ENCODE data around the gene KLB.

The KLB gene

DNA sequence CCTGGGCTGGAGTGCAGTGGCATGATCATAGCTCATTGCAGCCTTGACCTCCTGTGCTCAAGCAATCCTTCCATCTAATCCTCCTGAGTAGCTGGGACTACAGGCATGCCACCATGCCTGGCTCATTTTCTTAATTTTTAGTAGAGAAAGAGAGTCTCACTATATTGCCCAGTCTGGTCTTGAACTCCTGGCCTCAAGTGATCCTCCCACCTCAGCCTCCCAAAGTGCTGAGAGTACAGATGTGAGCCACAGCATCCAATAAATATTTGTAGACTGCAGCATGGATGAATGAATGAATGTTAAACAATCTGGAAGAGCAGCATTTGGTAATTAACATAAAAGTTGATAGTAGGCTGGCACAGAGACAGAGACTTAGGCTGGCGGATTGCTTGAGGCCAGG, 20.0 kb downstream of the KLB start:
- Histone ChIP-seq H3K4me1 (ENCODE audit: insufficient read depth, insufficient read length) (no peaks in the 10 kb centered on the region), H3K36me3 (ENCODE audit: insufficient read depth, insufficient read length, low read length) (no peaks in the 10 kb centered on the region), H3K4me3 (ENCODE audit: insufficient read length, low read depth) (no peak overlapping the region), H3K27me3 (ENCODE audit: insufficient read depth, insufficient read length) (no peaks in the 10 kb centered on the region), H3K9me3 (ENCODE audit: insufficient read depth, low read length) (no peaks in the 10 kb centered on the region), H3K9ac (ENCODE audit: insufficient read length, low read depth) (no peak overlapping the region)
- DNase-seq (ENCODE audit: low read depth, low spot score) = no peak
- TF ChIP-seq YY1 (IDR thresholded peaks at IDR 0.05; ENCODE audit: insufficient read depth, insufficient read length) = no peak
- no peak for TF ChIP-seq ZNF274 (IDR thresholded peaks at IDR 0.05; ENCODE audit: low read depth, low read length)

DNA sequence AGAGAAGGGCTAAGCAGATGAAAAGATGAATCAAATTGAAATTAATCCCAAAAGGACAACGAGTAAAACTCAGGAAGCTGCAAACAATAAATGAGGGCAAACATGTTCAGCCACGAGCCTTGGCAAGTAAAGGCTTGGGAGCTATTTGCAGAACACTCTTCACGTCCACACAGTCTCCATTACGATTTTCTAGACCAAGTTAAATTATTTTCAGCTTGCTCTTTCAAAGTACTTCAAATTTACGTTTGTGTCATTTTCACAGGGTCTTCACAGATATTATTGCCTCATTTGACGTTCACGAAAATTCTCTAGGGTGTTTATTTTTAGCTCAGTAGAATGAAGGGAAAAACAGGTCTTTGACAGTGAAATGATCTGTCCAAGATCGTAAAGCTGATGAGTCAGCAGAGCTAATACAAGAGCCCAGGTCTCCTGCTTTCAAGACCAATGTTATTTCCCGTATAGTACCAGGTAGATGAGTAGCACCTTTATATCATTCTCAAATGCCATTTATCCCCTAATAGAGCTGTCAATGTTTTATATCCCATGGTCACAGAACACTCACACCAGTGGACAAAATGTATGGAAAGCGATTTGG, 20.9 kb downstream of the KLB start:
- TF ChIP-seq SUZ12 (IDR thresholded peaks at IDR 0.05; ENCODE audit: extremely low read depth, insufficient read depth, insufficient read length) = no peak
- TF ChIP-seq YY1 (IDR thresholded peaks at IDR 0.05; ENCODE audit: insufficient read depth, insufficient read length) = no peak
- TF ChIP-seq ZNF274 (IDR thresholded peaks at IDR 0.05; ENCODE audit: low read depth, low read length) = no peak
- no peak for DNase-seq (ENCODE audit: low read depth, low spot score)
- Histone ChIP-seq H3K4me3 (ENCODE audit: insufficient read length, low read depth) (no peak overlapping the region), H3K36me3 (ENCODE audit: insufficient read depth, insufficient read length, low read length) (no peaks in the 10 kb centered on the region), H3K9ac (ENCODE audit: insufficient read length, low read depth) (no peak overlapping the region), H3K27me3 (ENCODE audit: insufficient read depth, insufficient read length) (no peaks in the 10 kb centered on the region), H3K4me1 (ENCODE audit: insufficient read depth, insufficient read length) (no peaks in the 10 kb centered on the region), H3K9me3 (ENCODE audit: insufficient read depth, low read length) (no peaks in the 10 kb centered on the region)

DNA sequence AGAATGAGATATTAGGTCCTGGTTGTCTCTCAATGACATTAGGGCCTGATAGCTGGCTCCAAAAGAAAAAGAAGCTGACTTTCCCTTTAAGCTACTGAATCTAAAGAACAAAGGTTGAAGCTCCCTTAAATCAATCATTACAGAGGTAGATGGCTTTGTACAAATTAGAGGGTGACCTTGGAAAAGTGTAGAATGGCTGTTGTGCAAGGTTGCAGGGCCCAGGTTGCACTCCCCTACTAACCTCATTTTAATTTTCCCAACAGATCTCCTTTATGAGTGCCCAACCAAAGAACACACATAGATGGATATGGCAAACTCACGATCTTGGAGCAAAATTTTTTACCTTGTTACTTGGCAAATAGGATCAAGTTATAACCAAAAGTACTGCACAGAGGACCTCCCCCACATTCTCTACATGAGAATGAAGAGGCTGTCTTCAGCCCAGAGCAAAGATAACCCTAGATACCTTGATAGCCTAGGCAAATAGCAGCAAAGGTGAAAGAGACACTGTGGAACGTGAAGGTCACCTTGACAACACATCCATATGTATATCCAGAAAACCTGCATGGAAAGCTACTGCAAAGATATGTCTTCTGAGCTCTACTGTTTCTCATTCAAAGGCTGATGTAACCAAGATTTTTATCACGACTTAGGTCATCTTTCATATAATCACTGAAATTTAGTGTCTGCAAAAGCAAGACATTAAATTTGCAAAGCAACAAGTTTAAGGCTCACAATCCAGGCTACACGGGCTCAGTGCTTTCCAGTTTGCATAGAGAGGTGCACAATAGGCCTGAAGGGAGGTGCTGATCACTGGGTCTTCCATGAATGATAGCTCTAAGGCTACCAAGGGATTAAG, 23.0 kb downstream of the KLB start:
- Histone ChIP-seq H3K36me3 (ENCODE audit: insufficient read depth, insufficient read length, low read length) (no peaks in the 10 kb centered on the region), H3K4me1 (ENCODE audit: insufficient read depth, insufficient read length) (no peaks in the 10 kb centered on the region), H3K9ac (ENCODE audit: insufficient read length, low read depth) (no peak overlapping the region), H3K4me3 (ENCODE audit: insufficient read length, low read depth) (no peak overlapping the region), H3K27me3 (ENCODE audit: insufficient read depth, insufficient read length) (no peaks in the 10 kb centered on the region), H3K9me3 (ENCODE audit: insufficient read depth, low read length) (no peaks in the 10 kb centered on the region)
- TF ChIP-seq ZNF274 (IDR thresholded peaks at IDR 0.05; ENCODE audit: low read depth, low read length) (no peak), YY1 (IDR thresholded peaks at IDR 0.05; ENCODE audit: insufficient read depth, insufficient read length) (no peak), SUZ12 (IDR thresholded peaks at IDR 0.05; ENCODE audit: extremely low read depth, insufficient read depth, insufficient read length) (no peak)
- no peak for DNase-seq (ENCODE audit: low read depth, low spot score)

DNA sequence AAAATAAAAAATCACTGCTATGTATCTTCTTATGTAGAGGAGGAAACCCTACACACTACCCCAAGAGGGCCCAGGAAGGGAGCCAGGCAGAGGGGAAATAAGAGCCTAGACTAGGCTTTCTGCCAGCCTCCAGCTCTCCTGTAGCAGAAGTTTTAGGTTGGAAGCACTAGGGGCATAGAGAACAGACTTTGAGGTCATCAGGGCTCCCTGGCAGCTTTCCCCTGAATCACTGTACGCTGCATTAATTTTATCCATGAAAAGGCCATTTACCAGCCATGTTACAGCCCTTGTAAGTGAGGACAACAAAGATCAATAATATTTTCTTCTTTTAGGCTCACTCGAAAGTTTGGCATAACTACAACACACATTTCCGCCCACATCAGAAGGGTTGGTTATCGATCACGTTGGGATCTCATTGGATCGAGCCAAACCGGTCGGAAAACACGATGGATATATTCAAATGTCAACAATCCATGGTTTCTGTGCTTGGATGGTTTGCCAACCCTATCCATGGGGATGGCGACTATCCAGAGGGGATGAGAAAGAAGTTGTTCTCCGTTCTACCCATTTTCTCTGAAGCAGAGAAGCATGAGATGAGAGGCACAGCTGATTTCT, 27.3 kb downstream of the KLB start:
- TF ChIP-seq SUZ12 (IDR thresholded peaks at IDR 0.05; ENCODE audit: extremely low read depth, insufficient read depth, insufficient read length) = no peak
- TF ChIP-seq ZNF274 (IDR thresholded peaks at IDR 0.05; ENCODE audit: low read depth, low read length) = no peak
- no peak for TF ChIP-seq YY1 (IDR thresholded peaks at IDR 0.05; ENCODE audit: insufficient read depth, insufficient read length)
- H3K4me3 ChIP-seq (ENCODE audit: insufficient read length, low read depth) = no peak overlapping the region
- no peaks in the 10 kb centered on the region for H3K27me3 ChIP-seq (ENCODE audit: insufficient read depth, insufficient read length)
- H3K9ac ChIP-seq (ENCODE audit: insufficient read length, low read depth) = no peak overlapping the region
- no peaks in the 10 kb centered on the region for H3K36me3 ChIP-seq (ENCODE audit: insufficient read depth, insufficient read length, low read length)
- H3K9me3 ChIP-seq (ENCODE audit: insufficient read depth, low read length) = no peaks in the 10 kb centered on the region
- H3K4me1 ChIP-seq (ENCODE audit: insufficient read depth, insufficient read length) = peaks cover 2% of the 10 kb centered on the region
- no peak for DNase-seq (ENCODE audit: low read depth, low spot score)

DNA sequence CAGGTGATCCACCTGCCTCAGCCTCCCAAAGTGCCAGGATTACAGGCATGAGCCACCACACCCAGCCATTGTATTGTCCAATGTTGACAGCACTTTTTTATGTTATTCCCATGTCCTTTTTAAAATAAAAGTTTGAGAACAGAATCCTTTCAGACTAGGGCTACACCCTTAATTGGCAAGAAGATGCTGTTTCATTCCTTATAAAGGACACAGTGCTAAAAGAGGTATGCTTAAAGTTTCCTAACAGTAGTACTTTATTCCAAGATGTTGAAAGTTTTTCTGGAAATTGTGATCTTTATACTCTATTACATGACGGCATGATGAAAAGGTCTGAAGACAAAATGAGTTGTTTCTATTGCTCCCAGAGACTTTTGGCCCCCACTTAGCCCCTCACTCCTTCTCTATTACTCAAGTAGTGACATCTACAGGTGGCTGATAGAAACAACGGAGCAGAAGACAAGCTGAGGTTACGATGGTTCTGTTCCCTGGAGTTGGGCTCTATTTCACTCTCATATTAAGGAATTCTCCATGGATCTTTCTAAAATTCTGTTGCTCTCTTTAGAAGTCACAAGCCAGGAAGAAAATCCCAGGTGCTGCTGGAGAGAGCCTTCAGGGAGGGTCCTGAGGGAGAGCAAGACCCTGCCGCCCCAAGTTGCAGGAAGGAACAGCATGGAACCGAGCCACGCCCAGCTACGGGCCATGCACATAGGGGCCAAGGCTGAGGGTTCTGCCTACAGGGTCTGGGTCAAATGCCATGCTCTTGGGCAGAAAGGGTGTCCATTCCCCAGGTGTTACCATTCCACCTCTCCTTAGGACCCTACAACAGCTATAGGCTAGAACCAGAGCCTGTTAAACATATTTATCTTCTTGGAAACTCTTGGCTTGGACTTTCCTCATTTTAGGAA, 29.2 kb downstream of the KLB start:
- no peaks in the 10 kb centered on the region for H3K9me3 ChIP-seq (ENCODE audit: insufficient read depth, low read length)
- TF ChIP-seq ZNF274 (IDR thresholded peaks at IDR 0.05; ENCODE audit: low read depth, low read length) = no peak
- no peak for TF ChIP-seq YY1 (IDR thresholded peaks at IDR 0.05; ENCODE audit: insufficient read depth, insufficient read length)
- H3K27me3 ChIP-seq (ENCODE audit: insufficient read depth, insufficient read length) = no peaks in the 10 kb centered on the region
- no peak overlapping the region for H3K9ac ChIP-seq (ENCODE audit: insufficient read length, low read depth)
- no peak for DNase-seq (ENCODE audit: low read depth, low spot score)
- no peaks in the 10 kb centered on the region for H3K36me3 ChIP-seq (ENCODE audit: insufficient read depth, insufficient read length, low read length)
- peaks cover 2% of the 10 kb centered on the region for H3K4me1 ChIP-seq (ENCODE audit: insufficient read depth, insufficient read length)
- no peak overlapping the region for H3K4me3 ChIP-seq (ENCODE audit: insufficient read length, low read depth)

DNA sequence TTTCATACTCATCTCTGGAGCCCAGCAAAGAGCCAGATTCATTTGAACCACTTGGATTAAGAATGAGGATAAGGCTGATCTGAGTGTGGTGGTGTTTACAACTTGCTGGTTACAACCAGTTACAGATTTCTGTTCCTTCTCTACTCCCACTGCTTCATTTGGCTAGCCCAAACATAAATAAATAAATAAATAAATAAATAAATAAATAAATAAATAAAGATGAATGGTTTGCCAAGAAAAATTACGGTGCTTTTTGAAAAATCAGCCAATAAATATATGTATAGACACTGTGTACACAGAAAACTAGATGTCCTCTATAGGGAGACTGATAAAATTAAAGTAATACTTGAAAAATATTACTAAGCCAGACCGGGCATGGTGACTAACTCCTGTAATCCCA, 34.9 kb downstream of the KLB start:
- Histone ChIP-seq H3K4me1 (ENCODE audit: insufficient read depth, insufficient read length) (no peaks in the 10 kb centered on the region), H3K27me3 (ENCODE audit: insufficient read depth, insufficient read length) (no peaks in the 10 kb centered on the region), H3K36me3 (ENCODE audit: insufficient read depth, insufficient read length, low read length) (no peaks in the 10 kb centered on the region), H3K4me3 (ENCODE audit: insufficient read length, low read depth) (no peak overlapping the region), H3K9ac (ENCODE audit: insufficient read length, low read depth) (no peak overlapping the region), H3K9me3 (ENCODE audit: insufficient read depth, low read length) (no peaks in the 10 kb centered on the region)
- DNase-seq (ENCODE audit: low read depth, low spot score) = no peak
- TF ChIP-seq YY1 (IDR thresholded peaks at IDR 0.05; ENCODE audit: insufficient read depth, insufficient read length) (no peak), SUZ12 (IDR thresholded peaks at IDR 0.05; ENCODE audit: extremely low read depth, insufficient read depth, insufficient read length) (no peak), ZNF274 (IDR thresholded peaks at IDR 0.05; ENCODE audit: low read depth, low read length) (no peak)
